AG09309 (cell line): Measurements from ENCODE around the gene COMMD7.
A peak's percentile ranks its signal among the peaks of the same experiment; 100 is the strongest.
"Not testable (repeated sequence)": the region's sequence is repeated elsewhere in the genome, so short reads cannot be mapped to it uniquely, and the experiment has no call there.

ENCODE experiments used
- DNase-seq: peaks from one replicate; pipeline ENCODE4 v3.0.0-alpha.2; 2010; ENCODE audit warnings: low read depth
- H3K4me3 ChIP-seq: 2 replicates; pipeline ENCODE4 v1.5.1; 2011; ENCODE audit warnings: mild to moderate bottlenecking, low read depth, low read length, moderate library complexity; ENCODE audit not compliant: control insufficient read depth
- CTCF ChIP-seq: IDR thresholded peaks from 2 replicates; pipeline ENCODE4 v1.5.1; 2011; ENCODE audit warnings: mild to moderate bottlenecking, low read depth, low read length, inconsistent platforms; ENCODE audit not compliant: insufficient read depth, control insufficient read depth; ENCODE audit errors: missing control alignments

COMMD7 gene

DNA sequence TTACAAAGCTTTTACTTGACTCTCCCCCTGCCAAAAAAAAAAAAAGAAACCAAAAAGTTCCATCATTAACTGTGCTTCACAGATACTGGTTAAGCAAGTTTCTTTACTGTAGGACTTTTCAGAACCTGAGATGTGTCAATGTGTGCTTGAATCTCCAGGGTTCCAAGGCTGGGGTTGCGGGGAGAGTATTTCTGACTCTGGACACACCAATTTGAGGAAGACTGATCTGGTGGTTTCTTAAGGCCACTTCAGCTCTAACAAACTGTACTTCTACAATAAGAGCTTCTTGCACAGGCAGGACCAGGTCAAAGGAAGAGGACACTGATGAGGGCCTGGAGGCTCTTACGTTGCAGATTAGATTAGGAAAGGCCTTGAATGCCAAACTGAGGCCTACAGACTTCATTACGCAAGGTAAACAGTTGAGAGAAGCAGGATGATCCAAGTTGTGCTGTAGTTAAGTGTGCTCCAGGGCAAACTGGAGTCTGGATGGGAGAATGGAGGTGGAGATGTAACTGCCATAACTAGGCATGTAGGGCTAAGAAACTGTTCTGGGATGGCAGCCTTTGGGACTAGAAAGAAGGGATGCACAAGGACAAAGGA, 24.4 kb downstream of the COMMD7 start:
- TF ChIP-seq CTCF = no peak
- H3K4me3 ChIP-seq = no peak overlapping the region
- no peak for DNase-seq

- no peak for DNase-seq
- no peak overlapping the region for H3K4me3 ChIP-seq
- no peak for TF ChIP-seq CTCF
Observed at GRCh38 chr20:32711346-32711745, 31.9 kb downstream of the COMMD7 start.

- DNase-seq = no peak
- TF ChIP-seq CTCF = no peak
- H3K4me3 ChIP-seq = no peak overlapping the region
Observed at GRCh38 chr20:32709632-32710121, 33.6 kb downstream of the COMMD7 start.

GRCh38 chr20:32709029-32709631, 34.1 kb downstream of the COMMD7 start:
- not testable (repeated sequence) for DNase-seq, H3K4me3 ChIP-seq

- TF ChIP-seq CTCF = no peak
- peak; percentile 14 for DNase-seq
- H3K4me3 ChIP-seq = no peak overlapping the region
Observed at GRCh38 chr20:32707691-32708581, 35.3 kb downstream of the COMMD7 start.

DNA sequence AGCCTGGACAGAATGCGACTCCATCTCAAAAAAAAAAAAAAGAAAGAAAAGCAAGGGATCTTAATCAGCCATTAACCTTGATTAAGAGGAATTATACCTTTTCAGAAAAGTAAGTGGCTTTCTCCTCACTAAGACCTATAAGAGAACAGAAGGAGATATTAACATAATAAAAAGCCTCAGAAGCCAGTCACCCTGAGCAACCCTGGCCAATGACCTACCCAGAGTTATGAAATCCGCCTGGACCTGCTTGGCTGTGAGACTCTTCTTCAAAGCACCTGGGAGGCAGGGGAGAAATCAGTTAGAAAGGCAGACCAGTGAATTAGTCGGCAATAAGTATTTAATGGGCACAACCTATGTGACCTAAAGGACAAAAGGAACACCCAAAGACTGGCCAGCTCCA, 36.8 kb downstream of the COMMD7 start:
- no peak for DNase-seq
- TF ChIP-seq CTCF = no peak
- H3K4me3 ChIP-seq = no peak overlapping the region
